DOHH2 (cell line): ENCODE results near the gene DMD.

ENCODE experiments used
- EZH2phosphoT487 ChIP-seq: fragments of 200-600 bp; sonication (generic); IDR thresholded peaks from 2 replicates; pipeline ENCODE4 v1.6.1; 2017; ENCODE audit warnings: borderline replicate concordance, mild to moderate bottlenecking, antibody characterized with exemption, low read length, moderate library complexity, mixed read lengths
- TF ChIP-seq, protein P1 (sequence below): fragments of 200-600 bp; sonication (generic); IDR thresholded peaks from one replicate; pipeline ENCODE4 v1.5.1; 2014; ENCODE audit warnings: antibody characterized with exemption, mild to moderate bottlenecking, low read depth, low read length; ENCODE audit not compliant: poor library complexity, severe bottlenecking

DNA sequence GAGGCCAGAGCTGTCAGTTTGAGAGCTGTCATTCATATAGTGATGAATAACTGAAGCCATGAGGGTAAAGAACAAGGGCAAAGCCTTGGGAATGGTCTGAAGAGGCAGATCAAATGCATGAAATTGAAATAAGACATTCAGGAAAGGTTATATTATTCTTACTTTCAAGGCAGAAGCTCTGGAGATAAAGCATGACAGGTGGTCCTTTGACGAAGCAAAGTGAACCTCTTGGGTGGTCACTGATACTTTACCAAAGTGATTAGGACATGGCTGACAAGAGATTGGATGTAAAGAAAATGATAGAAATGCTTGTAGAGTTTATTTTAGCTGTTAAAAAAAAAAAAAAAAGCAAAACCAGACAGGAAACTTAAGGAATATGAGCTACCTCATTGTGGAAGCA is 1505.5 kb downstream of the DMD start:
- TF ChIP-seq, protein P1, sequence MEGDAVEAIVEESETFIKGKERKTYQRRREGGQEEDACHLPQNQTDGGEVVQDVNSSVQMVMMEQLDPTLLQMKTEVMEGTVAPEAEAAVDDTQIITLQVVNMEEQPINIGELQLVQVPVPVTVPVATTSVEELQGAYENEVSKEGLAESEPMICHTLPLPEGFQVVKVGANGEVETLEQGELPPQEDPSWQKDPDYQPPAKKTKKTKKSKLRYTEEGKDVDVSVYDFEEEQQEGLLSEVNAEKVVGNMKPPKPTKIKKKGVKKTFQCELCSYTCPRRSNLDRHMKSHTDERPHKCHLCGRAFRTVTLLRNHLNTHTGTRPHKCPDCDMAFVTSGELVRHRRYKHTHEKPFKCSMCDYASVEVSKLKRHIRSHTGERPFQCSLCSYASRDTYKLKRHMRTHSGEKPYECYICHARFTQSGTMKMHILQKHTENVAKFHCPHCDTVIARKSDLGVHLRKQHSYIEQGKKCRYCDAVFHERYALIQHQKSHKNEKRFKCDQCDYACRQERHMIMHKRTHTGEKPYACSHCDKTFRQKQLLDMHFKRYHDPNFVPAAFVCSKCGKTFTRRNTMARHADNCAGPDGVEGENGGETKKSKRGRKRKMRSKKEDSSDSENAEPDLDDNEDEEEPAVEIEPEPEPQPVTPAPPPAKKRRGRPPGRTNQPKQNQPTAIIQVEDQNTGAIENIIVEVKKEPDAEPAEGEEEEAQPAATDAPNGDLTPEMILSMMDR, result no peak
- TF ChIP-seq EZH2phosphoT487, result no peak
